Thyroid gland (tissue), 4 donors: Measurements from ENCODE around the gene HS3ST3A1. TPM values are rescaled to one million over a fixed set of nuclear protein-coding genes. Genes with fewer than 3 reads are reported as not detected.

Experiments used
- DNase-seq, 2 donors: peaks; one replicate each; pipeline ENCODE4 v3.0.0-alpha.2; 2019
- H3K27ac ChIP-seq, 3 donors: fragments of 200-600 bp; sonication (generic); 1 replicate in 2 of 3; 2 replicates in 1 of 3; pipeline ENCODE4 v1.5.1; 2016 to 2019; ENCODE audit warnings: mild to moderate bottlenecking in 1 of 3, moderate library complexity in 1 of 3
- H3K27me3 ChIP-seq: fragments of 200-600 bp; sonication (generic); one replicate; pipeline ENCODE4 v1.5.1; 2019
- H3K36me3 ChIP-seq, 2 donors: fragments of 200-600 bp; sonication (generic); one replicate each; pipeline ENCODE4 v1.5.1; 2016 to 2019
- H3K4me1 ChIP-seq, 2 donors: fragments of 200-600 bp; sonication (generic); one replicate each; pipeline ENCODE4 v1.5.1; 2017 to 2019
- H3K4me3 ChIP-seq, 3 donors: fragments of 200-600 bp; sonication (generic); replicated peaks in 1 of 3; 1 replicate in 2 of 3; 2 replicates in 1 of 3; pipeline ENCODE4 v1.5.1; 2016; ENCODE audit warnings: mild to moderate bottlenecking in 1 of 3
- H3K9me3 ChIP-seq: fragments of 200-600 bp; sonication (generic); one replicate; pipeline ENCODE4 v1.5.1; 2017
- POLR2A ChIP-seq, 2 donors: fragments of 450-650 bp; IDR thresholded peaks; one replicate each; pipeline ENCODE4 v1.6.1; 2017; ENCODE audit warnings: antibody characterized with exemption in 2 of 2, mild to moderate bottlenecking in 2 of 2, moderate library complexity in 1 of 2
- WGBS, 2 donors: methylation state at CpG; one replicate each; pipeline ENCODE4 v1.1.5; 2017; 5-methylcytosine and 5-hydroxymethylcytosine counted together
- intact Hi-C: fragments of 100-400 bp; cut with DNase I; formaldehyde crosslinking; loops from one replicate; pipeline ENCODE4 v1.15.1; 2023
- total RNA-seq, 4 donors: library from RNA; depleted of rRNA; stranded (reverse); fragments of >200 nt; gene quantifications; one replicate each; pipeline ENCODE4 v1.2.3, GENCODE V29; 2016
- TF ChIP-seq, protein P1 (sequence below), 6 experiments: fragments of 200-600 bp in 3 of 6; fragments of 450-650 bp in 3 of 6; sonication (generic) in 3 of 6; IDR thresholded peaks; one replicate each; pipeline ENCODE4 v1.5.1; 2016 to 2019; ENCODE audit warnings: antibody characterized with exemption in 6 of 6, mild to moderate bottlenecking in 2 of 6, inconsistent platforms in 1 of 6, moderate library complexity in 1 of 6

Gene HS3ST3A1
- total RNA-seq, 4 donors from 2014 or later, result 0.98 to 2.1 (median 1.8) TPM

GRCh38 chr17:13537871-13538643 lies 63.7 kb downstream of the HS3ST3A1 start:
- no peaks in the 10 kb centered on the region for H3K4me1 ChIP-seq
- H3K9me3 ChIP-seq, result no peaks in the 10 kb centered on the region
- no peaks in the 10 kb centered on the region for H3K27me3 ChIP-seq
- WGBS, 2 donors, result 91 to 93% methylated on average over 6 of the region's 6 CpGs
- TF ChIP-seq, protein P1, sequence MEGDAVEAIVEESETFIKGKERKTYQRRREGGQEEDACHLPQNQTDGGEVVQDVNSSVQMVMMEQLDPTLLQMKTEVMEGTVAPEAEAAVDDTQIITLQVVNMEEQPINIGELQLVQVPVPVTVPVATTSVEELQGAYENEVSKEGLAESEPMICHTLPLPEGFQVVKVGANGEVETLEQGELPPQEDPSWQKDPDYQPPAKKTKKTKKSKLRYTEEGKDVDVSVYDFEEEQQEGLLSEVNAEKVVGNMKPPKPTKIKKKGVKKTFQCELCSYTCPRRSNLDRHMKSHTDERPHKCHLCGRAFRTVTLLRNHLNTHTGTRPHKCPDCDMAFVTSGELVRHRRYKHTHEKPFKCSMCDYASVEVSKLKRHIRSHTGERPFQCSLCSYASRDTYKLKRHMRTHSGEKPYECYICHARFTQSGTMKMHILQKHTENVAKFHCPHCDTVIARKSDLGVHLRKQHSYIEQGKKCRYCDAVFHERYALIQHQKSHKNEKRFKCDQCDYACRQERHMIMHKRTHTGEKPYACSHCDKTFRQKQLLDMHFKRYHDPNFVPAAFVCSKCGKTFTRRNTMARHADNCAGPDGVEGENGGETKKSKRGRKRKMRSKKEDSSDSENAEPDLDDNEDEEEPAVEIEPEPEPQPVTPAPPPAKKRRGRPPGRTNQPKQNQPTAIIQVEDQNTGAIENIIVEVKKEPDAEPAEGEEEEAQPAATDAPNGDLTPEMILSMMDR (IDR thresholded peaks at IDR 0.05), result no peak
- no peak for TF ChIP-seq POLR2A (IDR thresholded peaks at IDR 0.05)
- no peaks in the 10 kb centered on the region for H3K36me3 ChIP-seq
- H3K27ac ChIP-seq, result no peak overlapping the region
- intact Hi-C loops, result no loop called here
- DNase-seq, result no peak
- H3K4me3 ChIP-seq, result no peak overlapping the region

DNA sequence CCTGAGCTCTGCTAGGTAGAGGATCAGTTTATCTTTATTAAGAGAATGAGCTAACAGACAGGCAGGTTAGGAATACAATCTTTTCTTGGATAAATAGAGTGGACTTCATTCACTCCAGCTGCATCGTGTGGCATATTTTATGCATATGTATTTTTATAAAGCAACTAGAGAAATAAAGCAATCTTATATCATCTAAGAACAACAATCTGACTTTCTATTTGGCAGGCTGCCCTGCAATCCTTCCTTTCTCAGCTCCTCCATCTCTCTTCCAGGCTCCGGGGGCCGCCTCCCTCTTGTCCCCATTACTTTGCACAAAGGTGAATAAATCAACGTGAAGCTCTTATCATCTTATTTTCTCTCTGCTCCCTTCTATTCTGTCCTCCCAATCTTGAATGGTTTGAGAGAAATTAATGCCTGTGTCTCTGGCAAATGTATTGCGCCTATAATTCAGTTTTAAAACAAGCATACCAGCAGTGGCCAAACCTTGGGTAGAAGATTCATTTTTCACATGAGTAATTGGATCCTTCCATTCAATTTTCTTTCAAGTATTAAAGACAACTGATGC lies 64.5 kb downstream of the HS3ST3A1 start:
- no peaks in the 10 kb centered on the region for H3K9me3 ChIP-seq
- no peaks in the 10 kb centered on the region for H3K36me3 ChIP-seq
- intact Hi-C loops, result no loop called here
- TF ChIP-seq, protein P1 (IDR thresholded peaks at IDR 0.05), result no peak
- TF ChIP-seq POLR2A (IDR thresholded peaks at IDR 0.05), result no peak
- no peaks in the 10 kb centered on the region for H3K27me3 ChIP-seq
- 81 to 85% methylated on average over 5 of the region's 5 CpGs for WGBS, 2 donors
- no peak overlapping the region for H3K27ac ChIP-seq
- no peak overlapping the region for H3K4me3 ChIP-seq
- no peak for DNase-seq
- H3K4me1 ChIP-seq, result no peaks in the 10 kb centered on the region

- no peaks in the 10 kb centered on the region for H3K27me3 ChIP-seq
- no peaks in the 10 kb centered on the region for H3K4me1 ChIP-seq
- no peak for DNase-seq
- no peak overlapping the region for H3K27ac ChIP-seq
- H3K36me3 ChIP-seq, result no peaks in the 10 kb centered on the region
- TF ChIP-seq, protein P1 (IDR thresholded peaks at IDR 0.05), result no peak
- TF ChIP-seq POLR2A (IDR thresholded peaks at IDR 0.05), result no peak
- no peaks in the 10 kb centered on the region for H3K9me3 ChIP-seq
- H3K4me3 ChIP-seq, result no peak overlapping the region
- intact Hi-C loops, result no loop called here
- WGBS, 2 donors, result 89 to 95% methylated on average over 1 of the region's 1 CpG
These were observed 66.8 kb downstream of the HS3ST3A1 start for GRCh38 chr17:13534946-13535345.

DNA sequence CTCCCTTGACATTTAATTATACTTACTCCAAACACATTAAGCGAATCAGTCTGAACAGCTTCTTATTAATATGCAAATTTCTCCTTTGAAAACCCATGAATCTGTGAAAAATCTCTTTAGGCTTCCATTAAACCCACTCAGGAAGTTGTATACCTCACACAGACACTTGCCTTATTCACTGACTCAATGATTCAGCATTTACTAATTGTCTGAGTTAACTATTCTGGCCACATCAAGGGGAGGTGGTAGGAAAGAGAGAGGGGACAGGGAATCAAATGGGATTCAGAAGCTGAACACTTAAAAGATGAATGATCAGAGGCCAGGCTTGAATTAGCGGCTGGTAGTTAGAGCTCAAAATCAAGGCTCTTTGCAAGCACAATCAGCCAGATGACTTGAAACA lies 70.0 kb downstream of the HS3ST3A1 start:
- DNase-seq, result no peak
- Histone ChIP-seq H3K27ac (no peak overlapping the region), H3K9me3 (no peaks in the 10 kb centered on the region), H3K4me1 (no peaks in the 10 kb centered on the region), H3K4me3 (no peak overlapping the region), H3K36me3 (no peaks in the 10 kb centered on the region), H3K27me3 (no peaks in the 10 kb centered on the region)
- WGBS, 2 donors, result 95 to 96% methylated on average over 2 of the region's 2 CpGs
- no peak for TF ChIP-seq POLR2A (IDR thresholded peaks at IDR 0.05)
- TF ChIP-seq, protein P1 (IDR thresholded peaks at IDR 0.05), result no peak
- intact Hi-C loops, result no loop called here

DNA sequence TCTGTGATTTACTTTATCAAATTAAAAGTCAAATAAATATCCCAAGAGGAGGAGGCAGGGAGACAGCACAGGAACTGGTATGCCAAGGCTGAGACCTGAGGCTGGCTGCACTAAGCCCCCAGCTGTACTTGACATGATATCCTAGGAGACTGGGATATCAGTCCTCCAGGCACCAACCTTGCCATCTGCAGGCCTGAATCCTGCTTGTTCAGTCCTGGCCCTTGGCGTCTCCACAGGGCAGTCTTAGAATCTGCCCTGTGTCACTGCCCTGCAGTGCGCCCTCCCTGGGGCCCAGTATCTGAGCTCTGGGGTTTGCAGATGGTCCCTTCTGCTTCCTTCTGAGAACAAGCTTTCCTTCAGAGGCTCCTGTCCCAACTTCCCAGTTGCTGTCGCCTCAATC lies 75.9 kb downstream of the HS3ST3A1 start:
- WGBS, 2 donors, result 88 to 91% methylated on average over 3 of the region's 3 CpGs
- Histone ChIP-seq H3K27me3 (no peaks in the 10 kb centered on the region), H3K4me3 (no peak overlapping the region), H3K36me3 (no peaks in the 10 kb centered on the region), H3K4me1 (peaks cover 0 to under 1% of the 10 kb centered on the region in 2 donors), H3K9me3 (no peaks in the 10 kb centered on the region), H3K27ac (no peak overlapping the region)
- no peak for DNase-seq
- TF ChIP-seq POLR2A (IDR thresholded peaks at IDR 0.05), result no peak
- TF ChIP-seq, protein P1 (IDR thresholded peaks at IDR 0.05), result no peak
- intact Hi-C loops, result no loop called here
